GM19238 (cell line): ENCODE results near the gene ZBTB38.

Experiments
- DNase-seq: peaks from one replicate; pipeline ENCODE4 v3.0.0; 2011; ENCODE audit warnings: low spot score; ENCODE audit not compliant: insufficient read length

ZBTB38 gene

DNA sequence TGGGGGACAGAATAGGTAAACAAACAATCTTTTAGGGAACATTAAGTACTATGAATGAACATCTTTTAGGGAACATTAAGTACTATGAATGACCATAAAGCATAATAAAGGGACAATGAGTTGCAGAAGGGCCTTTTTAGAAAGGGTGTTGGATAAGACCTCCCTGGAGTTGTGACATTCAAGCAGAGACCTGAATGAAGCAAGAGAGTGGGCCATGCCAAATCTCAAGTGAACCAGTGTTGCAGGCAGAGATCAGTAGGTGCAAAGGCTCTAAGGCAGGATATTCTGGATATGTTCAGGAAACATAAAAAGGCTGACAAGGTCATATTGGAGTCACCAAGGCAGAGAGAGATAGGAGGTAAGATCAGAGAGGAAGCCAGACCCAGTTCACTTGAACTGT is 29.4 kb upstream of the ZBTB38 start:
- no peak for DNase-seq

- DNase-seq: no peak
Measured at GRCh38 chr3:141341536-141341935, 26.8 kb upstream of the ZBTB38 start.

DNA sequence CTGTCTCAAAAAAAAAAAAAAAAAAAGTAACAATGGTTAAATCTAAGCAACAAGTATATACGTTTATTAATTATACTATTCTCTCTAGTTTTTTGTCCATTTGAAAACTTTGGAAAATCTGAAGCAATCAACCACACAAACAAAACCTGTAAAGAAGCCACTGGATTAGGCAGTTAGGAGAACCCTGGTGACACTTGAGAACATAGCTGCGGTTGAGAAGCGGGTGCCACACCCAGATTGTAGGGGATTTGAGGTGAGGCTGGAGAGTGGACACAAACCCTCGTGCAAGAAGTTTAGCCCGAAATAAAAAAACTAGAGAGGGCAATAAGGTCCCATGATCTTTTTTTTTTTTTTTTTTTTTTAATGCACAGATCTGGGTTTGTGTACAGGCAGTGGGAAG is 25.9 kb upstream of the ZBTB38 start:
- DNase-seq: no peak

GRCh38 chr3:141343077-141343476 is 25.2 kb upstream of the ZBTB38 start:
- DNase-seq: no peak

GRCh38 chr3:141343865-141344271 is 24.4 kb upstream of the ZBTB38 start:
- DNase-seq: no peak

- DNase-seq: no peak
Measured at GRCh38 chr3:141345528-141345927, 22.8 kb upstream of the ZBTB38 start.

- no peak for DNase-seq
Measured at GRCh38 chr3:141346007-141346406, 22.3 kb upstream of the ZBTB38 start.

- DNase-seq: no peak
Measured at GRCh38 chr3:141346418-141346817, 21.9 kb upstream of the ZBTB38 start.

DNA sequence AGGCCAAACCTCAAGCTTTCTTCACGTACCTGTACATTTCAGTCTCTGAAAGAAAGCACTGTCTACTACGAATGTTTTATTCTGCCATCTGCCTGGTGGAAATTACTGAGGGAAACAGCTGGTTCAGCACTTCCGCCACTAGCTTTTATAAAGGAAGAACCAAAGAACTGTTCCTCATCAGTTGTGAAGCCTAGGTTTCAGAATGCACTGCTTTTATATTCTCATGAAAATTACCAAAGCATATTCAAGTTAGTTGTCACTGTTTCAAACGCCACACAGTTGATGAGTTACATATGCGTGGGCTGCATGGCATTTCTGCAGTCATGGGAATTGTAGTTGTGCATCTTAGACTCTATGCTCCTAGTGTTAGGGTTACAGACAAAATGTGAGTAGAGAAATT is 21.5 kb upstream of the ZBTB38 start:
- no peak for DNase-seq

GRCh38 chr3:141348837-141349236 is 19.5 kb upstream of the ZBTB38 start:
- no peak for DNase-seq

DNA sequence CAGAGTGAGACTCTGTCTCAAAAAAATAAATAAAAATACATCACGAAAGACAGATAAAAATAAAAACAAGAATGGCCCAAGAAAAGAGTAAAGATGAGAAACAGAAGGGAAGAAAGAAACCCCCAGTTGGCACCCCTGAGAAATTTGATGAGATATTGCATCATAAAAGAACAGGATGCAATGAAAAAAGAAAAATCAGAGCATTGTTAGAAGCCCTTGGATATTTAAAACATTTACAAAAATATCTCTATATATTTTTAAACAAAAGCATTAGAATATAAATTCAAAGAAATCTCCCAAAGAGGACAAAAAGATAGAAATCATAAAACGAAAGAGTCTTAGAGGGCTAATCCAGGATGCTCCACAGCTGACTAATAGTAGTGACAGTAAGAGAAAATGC is 18.6 kb upstream of the ZBTB38 start:
- DNase-seq: no peak

GRCh38 chr3:141350666-141351065 is 17.6 kb upstream of the ZBTB38 start:
- DNase-seq: no peak

DNA sequence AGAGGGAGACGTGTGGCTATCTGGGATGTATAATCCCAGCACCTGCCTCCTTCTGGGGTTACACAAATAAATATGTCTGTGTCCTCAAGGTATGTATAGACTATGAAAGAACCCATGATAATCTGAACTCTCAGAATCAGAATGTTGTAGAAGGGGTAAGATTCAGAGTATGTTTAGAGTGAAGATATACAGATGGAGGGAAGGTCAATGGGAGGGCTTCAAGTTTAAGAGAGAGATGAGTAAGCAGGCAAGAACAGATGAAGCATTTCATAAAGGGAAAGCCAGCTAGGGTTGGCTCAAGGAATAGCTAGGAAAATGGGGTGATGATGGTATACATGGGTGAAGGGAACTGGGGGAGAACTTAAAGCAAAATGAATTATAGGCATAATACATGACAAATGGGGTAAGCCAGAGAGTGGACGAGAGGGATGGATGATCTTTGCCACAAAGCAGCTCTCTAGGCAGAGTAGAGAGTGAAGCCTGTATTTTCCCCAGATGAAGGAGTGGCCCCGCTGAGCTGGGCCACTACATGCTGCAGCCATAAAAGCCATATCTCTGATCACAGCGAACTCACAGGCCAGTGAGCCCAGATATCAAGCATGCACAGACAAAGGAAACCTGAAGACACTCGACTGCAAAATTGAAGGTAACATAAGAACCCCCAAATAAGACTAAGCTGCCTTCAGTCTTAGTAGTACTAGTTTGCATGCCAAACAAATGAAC is 15.9 kb upstream of the ZBTB38 start:
- no peak for DNase-seq

DNA sequence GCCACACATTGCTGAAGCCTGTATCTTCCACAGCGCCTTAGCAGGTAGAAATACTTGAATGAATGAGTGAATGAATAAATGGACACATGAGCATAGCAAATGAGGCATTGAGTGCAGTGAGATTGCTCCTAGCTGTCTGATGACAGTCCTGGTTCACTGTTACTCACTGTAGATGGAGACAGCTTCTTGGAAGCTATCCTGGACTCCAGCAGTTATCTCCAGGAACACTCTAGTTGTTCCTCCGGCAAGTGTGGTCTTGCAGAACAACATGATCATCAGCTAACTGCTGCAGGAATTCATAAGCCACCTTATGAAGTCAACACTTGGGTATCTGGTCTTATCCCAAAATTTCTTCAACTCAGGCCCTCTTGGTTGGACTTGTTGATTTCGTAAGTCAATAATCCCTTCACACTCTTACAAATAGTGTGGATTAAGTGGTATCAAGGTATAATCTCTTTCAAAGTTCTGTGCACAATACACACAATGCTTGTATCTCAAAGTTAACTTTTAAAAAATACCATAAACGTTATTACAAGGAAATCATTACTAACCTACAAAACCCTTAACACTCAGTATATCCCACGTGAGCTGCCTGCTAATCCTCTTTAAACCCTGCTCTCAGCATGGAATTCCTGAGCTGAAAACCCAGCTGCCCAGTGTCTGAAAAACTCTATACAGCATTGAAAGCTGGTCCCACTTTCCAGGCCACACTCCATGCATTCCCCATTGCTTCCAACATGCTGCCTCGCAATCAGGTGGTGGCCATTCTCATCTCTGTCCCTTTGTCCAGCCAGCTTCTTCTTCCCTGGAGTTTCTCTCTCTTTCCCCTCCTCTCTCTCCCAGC is 14.4 kb upstream of the ZBTB38 start:
- no peak for DNase-seq

DNA sequence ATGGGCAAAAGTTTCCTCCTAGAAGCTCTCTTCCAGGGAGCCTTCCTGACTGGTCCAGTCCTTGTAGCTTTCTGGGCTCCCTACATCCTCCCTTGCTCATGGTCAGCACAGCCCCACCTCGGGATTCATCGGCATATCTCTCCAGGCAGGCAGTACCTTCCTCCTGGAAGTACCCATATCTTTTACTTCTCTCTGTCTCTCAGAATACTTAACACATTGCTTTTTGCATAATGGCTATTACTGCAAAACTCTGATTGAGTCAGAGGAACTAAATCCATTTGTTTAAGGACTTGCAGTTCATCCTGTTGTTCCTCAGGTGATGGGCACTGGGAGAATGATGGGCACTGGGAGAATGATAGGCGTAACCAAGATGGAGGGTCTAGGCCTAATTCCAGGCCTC is 13.8 kb upstream of the ZBTB38 start:
- DNase-seq: no peak

GRCh38 chr3:141355242-141355641 is 13.1 kb upstream of the ZBTB38 start:
- DNase-seq: no peak

- no peak for DNase-seq
Measured at GRCh38 chr3:141356046-141356445, 12.3 kb upstream of the ZBTB38 start.

GRCh38 chr3:141360888-141361598 is 7.3 kb upstream of the ZBTB38 start:
- DNase-seq: peak; percentile 58

DNA sequence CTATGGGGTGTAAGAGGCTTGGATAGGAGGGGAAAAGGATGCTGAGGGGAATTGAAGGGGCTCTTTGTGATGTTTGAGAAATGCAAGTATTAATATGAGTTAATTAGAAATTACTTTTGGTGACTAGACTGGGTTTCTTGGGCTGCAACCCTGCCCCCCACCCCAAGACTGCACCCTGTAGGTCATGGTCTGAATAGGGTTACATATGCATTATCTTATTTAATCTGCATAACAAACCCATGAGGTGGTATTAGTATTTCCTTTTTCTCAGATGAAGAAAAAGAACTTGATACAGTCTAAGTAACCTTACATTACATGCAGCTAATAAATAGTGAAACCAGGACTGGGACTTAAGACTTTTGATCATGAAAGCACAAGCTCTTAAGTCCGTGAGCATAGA is 5.6 kb upstream of the ZBTB38 start:
- DNase-seq: no peak

- no peak for DNase-seq
Measured at GRCh38 chr3:141365201-141365600, 3.1 kb upstream of the ZBTB38 start.

GRCh38 chr3:141366285-141367037 is 1.8 kb upstream of the ZBTB38 start:
- DNase-seq: no peak
